ENCODE results near the gene CPE.

The CPE gene

DNA sequence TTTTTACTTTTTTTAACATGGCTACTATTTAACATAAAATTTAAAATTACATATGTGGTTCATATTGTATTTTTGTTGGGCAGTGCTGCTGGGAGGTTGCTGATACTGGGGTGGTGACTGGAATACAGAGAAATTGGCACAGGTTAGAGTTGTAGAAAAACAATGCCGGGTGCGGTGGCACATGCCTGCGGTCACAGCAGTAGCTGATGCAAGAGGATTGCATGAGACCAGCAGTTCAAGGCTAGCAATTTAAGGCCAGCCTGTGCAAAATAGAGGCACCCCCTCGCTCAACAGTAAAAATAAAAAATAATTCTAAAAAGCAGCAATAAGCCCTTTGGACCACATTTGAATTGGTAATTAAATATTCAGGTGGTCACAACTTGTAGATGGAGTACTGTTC, 11.8 kb upstream of the CPE start:
- DNase-seq, result no peak

DNA sequence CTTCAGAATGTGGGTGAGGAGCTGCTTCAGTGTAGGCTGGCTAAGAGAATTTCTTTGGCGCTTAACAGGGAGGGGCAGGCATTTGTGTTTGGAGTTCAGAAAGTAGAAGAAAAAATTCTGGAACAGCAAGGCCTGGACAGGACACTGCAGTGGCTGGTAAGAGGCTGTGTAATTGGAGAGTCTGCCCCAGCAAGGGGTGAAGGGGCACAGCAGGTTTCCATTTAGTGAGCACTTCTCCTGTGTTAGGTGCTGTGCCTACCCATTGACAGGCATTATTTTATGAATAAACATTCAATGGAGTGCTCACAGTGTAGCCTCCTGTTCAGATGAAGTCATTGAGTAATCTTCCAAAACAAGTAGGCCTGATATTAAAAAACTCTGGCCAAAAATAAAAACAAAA, 10.7 kb upstream of the CPE start:
- DNase-seq, result no peak

- DNase-seq, result no peak
These were observed 10.2 kb upstream of the CPE start for GRCh38 chr4:165368567-165368966.

- DNase-seq, result no peak
These were observed 9.3 kb upstream of the CPE start for GRCh38 chr4:165369522-165369921.

GRCh38 chr4:165370530-165370929, 8.3 kb upstream of the CPE start:
- DNase-seq, result no peak

GRCh38 chr4:165375465-165375864, 3.3 kb upstream of the CPE start:
- no peak for DNase-seq

DNA sequence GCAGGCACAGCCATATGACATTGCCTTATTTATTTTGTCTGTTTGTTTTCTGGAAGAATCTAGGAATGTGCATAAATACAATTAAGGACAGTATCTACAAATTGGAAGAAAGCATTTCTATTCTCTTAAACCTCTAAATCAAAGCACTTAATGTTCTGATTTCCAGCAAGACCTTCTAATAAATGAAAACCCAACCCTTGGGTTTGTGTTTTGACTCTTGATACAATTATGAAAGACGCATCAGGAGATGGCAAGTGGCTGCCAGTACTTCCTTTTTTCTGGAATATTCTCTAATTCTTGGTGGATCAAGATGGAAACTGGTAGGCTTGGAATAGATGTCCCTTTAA, 437 bp upstream of the CPE start:
- no peak for DNase-seq

DNA sequence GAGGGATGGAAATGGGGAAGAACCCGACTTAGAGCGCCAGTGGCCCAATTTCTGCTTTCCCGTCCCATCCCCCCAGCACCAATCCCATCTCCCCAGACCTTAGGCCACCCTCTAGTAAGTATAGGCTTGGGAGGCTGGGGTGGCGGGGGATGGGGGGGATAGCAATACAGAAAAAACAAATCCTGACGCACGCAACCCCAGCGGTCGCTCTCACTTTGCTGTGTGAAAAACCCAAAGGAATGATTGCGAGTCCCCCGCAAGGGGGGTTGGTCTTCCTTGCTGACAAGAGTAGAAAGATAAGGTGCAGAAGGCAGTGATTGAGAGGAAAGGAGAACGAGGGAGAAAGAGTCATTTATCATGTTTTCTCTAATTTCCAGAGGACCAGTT, 863 bp downstream of the CPE start:
- DNase-seq, result no peak

GRCh38 chr4:165380805-165381204, 2.0 kb downstream of the CPE start:
- DNase-seq, result no peak

DNA sequence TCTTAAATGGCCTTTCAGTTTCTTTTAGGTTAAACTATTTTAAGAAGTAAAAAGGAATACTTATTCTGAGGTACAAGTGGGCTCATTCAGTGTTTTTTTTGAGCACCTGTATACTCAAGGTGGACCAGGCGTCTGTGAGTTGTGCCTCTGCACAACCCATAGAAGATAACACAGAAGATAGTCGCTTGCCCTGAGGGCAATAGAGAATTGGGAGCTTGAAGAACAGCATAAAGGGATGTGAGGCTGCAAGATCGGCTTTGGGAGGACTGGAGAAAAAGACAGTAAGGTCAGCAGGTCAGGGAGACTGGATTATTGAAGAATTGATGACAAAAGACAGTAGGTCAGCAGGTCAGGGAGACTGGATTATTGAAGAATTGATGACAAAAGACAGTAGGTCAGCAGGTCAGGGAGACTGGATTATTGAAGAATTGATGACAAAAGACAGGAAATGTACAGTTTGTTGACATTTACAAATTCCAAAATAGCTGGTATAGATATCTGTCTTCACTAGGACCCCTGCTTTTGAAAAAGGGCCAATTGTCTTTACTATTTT, 3.1 kb downstream of the CPE start:
- DNase-seq, result no peak

- no peak for DNase-seq
These were observed 3.8 kb downstream of the CPE start for GRCh38 chr4:165382640-165383039.

DNA sequence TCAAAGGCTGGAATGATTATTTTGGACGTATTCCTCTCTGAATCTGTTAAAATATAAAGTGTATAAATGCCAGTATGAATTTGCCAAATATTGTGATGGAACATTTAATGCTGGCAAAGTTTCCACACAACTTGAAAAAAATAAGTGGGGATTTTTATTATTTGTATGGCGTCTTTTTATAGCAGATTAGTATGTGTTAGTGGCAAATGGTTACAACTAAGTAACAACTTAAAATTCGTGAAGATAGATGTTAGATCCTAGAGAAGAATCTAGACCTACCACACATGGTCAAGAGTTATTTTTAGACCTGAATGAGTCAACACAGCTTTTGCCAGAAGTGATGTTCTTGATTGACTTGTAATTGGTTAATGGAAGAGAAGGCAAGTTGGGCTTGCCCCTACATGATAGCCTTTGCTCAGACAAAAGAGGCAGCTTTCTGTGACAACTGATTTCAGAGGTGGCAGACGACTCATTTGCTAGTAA, 4.8 kb downstream of the CPE start:
- DNase-seq, result no peak

DNA sequence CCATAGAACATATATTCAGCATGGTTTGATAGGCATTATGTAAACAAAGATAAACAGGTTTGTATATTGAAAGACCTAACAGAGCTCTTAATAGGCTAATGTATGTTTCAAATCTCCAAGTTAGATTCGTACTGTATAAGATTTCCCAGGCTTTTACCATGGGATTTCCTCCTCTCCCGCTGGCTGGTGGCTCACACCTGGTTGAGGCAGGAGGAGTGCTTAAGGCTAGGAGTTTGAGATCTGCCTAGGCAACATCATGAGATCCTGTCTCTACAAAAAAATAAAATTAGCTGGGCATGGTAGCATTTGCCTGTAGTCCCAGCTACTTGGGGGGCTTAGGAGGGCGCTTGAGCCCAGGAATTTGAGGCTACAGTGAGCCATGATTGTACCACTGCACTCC, 5.4 kb downstream of the CPE start:
- no peak for DNase-seq

DNA sequence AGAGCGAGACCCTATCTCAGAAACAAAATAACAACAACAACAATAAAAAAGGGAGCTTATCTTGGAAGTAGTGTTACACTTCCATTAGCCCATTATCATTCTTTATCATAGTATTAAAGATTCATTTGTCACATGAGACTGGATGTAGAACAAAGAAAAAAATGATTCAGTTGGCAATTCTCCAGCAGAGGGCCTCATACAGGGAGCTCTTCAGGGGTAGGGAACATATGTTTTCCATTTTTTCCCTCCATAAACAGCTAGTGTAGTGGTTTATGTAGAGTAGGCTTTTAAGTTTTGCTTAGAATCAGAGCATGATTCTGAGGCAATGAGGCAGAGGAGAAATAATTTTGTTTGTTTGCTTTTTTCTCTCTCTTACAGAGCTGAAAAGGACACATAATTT, 5.8 kb downstream of the CPE start:
- DNase-seq, result no peak

GRCh38 chr4:165385126-165385525, 6.3 kb downstream of the CPE start:
- DNase-seq, result no peak

DNA sequence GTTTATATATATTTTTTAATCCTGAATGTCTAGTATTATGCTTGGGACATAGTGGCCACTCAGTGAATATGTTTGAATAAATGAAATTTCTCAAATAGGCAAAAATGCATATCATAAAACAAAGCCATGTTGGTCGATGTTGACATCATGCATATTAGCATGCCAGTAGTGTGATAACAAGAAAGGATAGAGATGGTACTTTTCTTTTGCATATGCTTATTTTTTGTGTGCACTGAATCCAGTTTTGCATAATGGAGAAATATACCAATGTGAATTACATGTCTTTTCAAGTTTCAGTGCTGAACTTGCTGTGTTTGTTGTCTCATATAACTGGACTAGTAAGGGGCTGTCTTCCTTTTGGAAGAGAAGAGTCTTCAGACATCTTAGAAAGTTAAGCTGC, 7.5 kb downstream of the CPE start:
- no peak for DNase-seq

- no peak for DNase-seq
These were observed 9.9 kb downstream of the CPE start for GRCh38 chr4:165388756-165389155.

DNA sequence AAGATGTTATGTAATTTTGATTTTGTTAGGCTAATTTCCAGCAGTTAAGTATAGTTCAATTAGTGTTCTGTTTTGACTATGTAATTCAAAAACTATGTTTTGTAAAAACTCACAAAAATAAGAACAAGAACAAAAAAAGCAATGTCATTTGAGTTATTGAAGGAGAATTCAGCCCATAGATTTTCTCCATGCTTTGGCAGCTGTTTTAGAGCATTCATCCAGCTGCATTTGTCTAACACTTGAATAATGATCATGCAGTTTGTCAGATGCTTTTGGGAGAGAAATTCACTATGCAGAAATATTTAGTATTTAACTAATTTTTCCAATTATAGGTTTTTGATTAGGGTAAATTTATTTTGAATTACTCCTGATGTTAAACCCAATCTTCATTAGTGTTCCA, 14.2 kb downstream of the CPE start:
- DNase-seq, result no peak

- no peak for DNase-seq
These were observed 14.9 kb downstream of the CPE start for GRCh38 chr4:165393704-165394103.

GRCh38 chr4:165394275-165394674, 15.5 kb downstream of the CPE start:
- no peak for DNase-seq

GRCh38 chr4:165398570-165398969, 19.8 kb downstream of the CPE start:
- DNase-seq, result no peak

DNA sequence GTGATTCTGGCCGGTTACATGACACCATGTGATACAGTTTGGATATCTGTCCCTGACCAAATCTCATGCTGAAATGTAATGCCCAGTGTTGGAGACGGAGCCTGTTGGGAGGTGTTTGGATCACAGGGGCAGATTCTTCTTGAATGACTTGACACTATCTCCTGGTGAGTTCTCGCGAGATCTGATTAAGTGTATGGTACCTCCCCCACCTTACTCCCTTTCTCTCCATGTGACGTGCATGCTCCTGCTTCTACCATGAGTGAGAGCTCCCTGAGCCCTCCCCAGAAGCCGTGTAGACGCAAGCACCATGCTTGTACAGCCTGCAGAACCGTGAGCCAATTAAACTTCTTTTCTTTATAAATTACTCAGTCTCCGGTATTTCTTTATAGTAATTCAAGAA, 23.6 kb downstream of the CPE start:
- no peak for DNase-seq

GRCh38 chr4:165403048-165403447, 24.2 kb downstream of the CPE start:
- no peak for DNase-seq

GRCh38 chr4:165403637-165404036, 24.8 kb downstream of the CPE start:
- DNase-seq, result no peak

GRCh38 chr4:165404080-165404479, 25.3 kb downstream of the CPE start:
- no peak for DNase-seq

DNA sequence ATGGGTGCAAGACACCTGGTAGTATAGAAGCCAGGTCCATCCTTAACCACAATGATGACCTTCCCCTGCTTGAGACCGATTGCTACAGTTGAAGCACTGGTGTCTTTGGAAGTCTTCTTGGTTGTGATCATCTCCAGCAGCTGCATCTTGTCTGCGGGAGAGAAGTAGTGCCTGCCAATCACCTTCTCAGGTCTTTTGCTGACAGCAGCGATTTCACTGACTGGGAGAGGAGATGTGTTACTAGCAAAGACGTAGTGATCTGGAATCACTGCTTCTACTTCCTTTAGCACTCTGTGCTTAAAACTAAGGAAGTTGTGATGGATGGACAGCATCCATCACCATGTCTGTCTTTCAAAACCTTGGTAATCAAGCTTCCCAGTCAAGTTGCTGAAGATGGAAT, 25.9 kb downstream of the CPE start:
- DNase-seq, result no peak
